MM.1S (cell line): ENCODE data around the gene KLHL42.

Source experiments
- DNase-seq: peaks from one replicate; pipeline ENCODE4 v3.0.0-alpha.2; 2015
- H2AFZ ChIP-seq: fragments of 300-600 bp; sonication (generic); 2 replicates; pipeline ENCODE4 v1.6.0; 2016; ENCODE audit warnings: antibody characterized with exemption, low read length
- H3F3A ChIP-seq: fragments of 300-600 bp; sonication (generic); 2 replicates; pipeline ENCODE4 v1.6.1; 2016; ENCODE audit warnings: mild to moderate bottlenecking, antibody characterized with exemption, low read length, moderate library complexity, mixed read lengths; ENCODE audit not compliant: insufficient read depth
- H3K27ac ChIP-seq: fragments of 300-600 bp; sonication (generic); 2 replicates; pipeline ENCODE4 v1.5.1; 2016; ENCODE audit warnings: mild to moderate bottlenecking, low read length
- H3K27me3 ChIP-seq: fragments of 300-600 bp; sonication (generic); replicated peaks from 2 replicates; pipeline ENCODE4 v1.6.0; 2016; ENCODE audit warnings: low read length; ENCODE audit not compliant: insufficient read depth
- H3K36me3 ChIP-seq: fragments of 300-600 bp; sonication (generic); replicated peaks from 2 replicates; pipeline ENCODE4 v1.6.1; 2016; ENCODE audit warnings: mild to moderate bottlenecking, low read length, mixed read lengths; ENCODE audit not compliant: insufficient read depth
- H3K4me1 ChIP-seq: fragments of 300-600 bp; sonication (generic); 2 replicates; pipeline ENCODE4 v1.6.1; 2016; ENCODE audit warnings: low read length, mixed read lengths
- H3K4me2 ChIP-seq: fragments of 300-600 bp; sonication (generic); 2 replicates; pipeline ENCODE4 v1.6.0; 2016; ENCODE audit warnings: low read depth, low read length
- H3K4me3 ChIP-seq: fragments of 300-600 bp; sonication (generic); 2 replicates; pipeline ENCODE4 v1.5.1; 2016; ENCODE audit warnings: low read length, mixed read lengths
- H3K79me2 ChIP-seq: fragments of 300-600 bp; sonication (generic); 2 replicates; pipeline ENCODE4 v1.6.1; 2016; ENCODE audit warnings: mixed run types, low read length, mixed read lengths
- H3K9ac ChIP-seq: fragments of 300-600 bp; sonication (generic); 2 replicates; pipeline ENCODE4 v1.6.1; 2016; ENCODE audit warnings: low read length, mixed read lengths
- H3K9me2 ChIP-seq: fragments of 300-600 bp; sonication (generic); replicated peaks from 2 replicates; pipeline ENCODE4 v1.6.1; 2016; ENCODE audit warnings: mild to moderate bottlenecking, low read length, mixed read lengths; ENCODE audit not compliant: insufficient read depth
- H3K9me3 ChIP-seq: fragments of 300-600 bp; sonication (generic); replicated peaks from 2 replicates; pipeline ENCODE4 v1.6.1; 2016; ENCODE audit warnings: mild to moderate bottlenecking, low read length, mixed read lengths; ENCODE audit not compliant: insufficient read depth
- H4K20me1 ChIP-seq: fragments of 300-600 bp; sonication (generic); 2 replicates; pipeline ENCODE4 v1.6.1; 2016; ENCODE audit warnings: mild to moderate bottlenecking, low read length, moderate library complexity, mixed read lengths; ENCODE audit not compliant: insufficient read depth
- EZH2 ChIP-seq: fragments of 300-600 bp; sonication (generic); optimal IDR thresholded peaks from 2 replicates; pipeline ENCODE3; 2017; ENCODE audit warnings: low read depth, mild to moderate bottlenecking, antibody characterized with exemption, low read length, mixed read lengths
- EZH2phosphoT487 ChIP-seq: fragments of 300-600 bp; sonication (generic); IDR thresholded peaks from 2 replicates; pipeline ENCODE4 v1.6.1; 2018; ENCODE audit warnings: antibody characterized with exemption, low read length
- TF ChIP-seq, protein P1 (sequence below): fragments of 300-600 bp; sonication (generic); IDR thresholded peaks from 2 replicates; pipeline ENCODE4 v1.5.1; 2016; ENCODE audit warnings: antibody characterized with exemption, low read length, mixed read lengths

The KLHL42 gene

GRCh38 chr12:27785882-27786570 is 6.0 kb downstream of the KLHL42 start:
- no peak overlapping the region for H3K4me2 ChIP-seq
- DNase-seq, result no peak
- H3K9me3 ChIP-seq, result no peaks in the 10 kb centered on the region
- H3K9ac ChIP-seq, result no peak overlapping the region
- no peak overlapping the region for H2AFZ ChIP-seq
- H3K4me3 ChIP-seq, result no peak overlapping the region
- H3K27me3 ChIP-seq, result no peaks in the 10 kb centered on the region
- H3K36me3 ChIP-seq, result no peaks in the 10 kb centered on the region
- H3K27ac ChIP-seq, result no peak overlapping the region
- peaks cover 37% of the 10 kb centered on the region for H3K79me2 ChIP-seq
- H3K9me2 ChIP-seq, result no peaks in the 10 kb centered on the region
- no peak for TF ChIP-seq EZH2
- no peaks in the 10 kb centered on the region for H3F3A ChIP-seq
- peaks cover 3% of the 10 kb centered on the region for H3K4me1 ChIP-seq
- no peaks in the 10 kb centered on the region for H4K20me1 ChIP-seq

DNA sequence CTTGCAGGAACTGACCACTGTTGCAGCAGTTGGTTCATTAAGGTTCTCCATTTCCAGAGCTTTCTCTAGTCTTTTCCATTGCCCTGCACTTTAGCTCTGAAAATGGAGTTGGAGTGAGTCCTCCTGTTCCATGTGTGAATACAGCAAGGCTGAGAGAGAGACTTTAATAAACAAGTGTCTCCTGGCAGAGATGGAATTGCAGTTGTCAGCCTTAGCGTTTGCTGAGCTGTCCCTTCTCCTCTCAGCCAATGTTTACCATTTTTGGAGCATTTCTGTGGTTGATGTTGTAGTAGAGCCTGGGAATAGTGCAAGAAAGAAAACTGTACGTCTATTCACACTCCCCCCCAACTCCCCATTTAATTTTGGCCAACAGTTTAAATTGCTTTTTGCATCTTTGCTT is 7.5 kb downstream of the KLHL42 start:
- H3K36me3 ChIP-seq, result no peaks in the 10 kb centered on the region
- peaks cover 22% of the 10 kb centered on the region; the same call in 1 of the 2 replicates for H3K79me2 ChIP-seq
- no peak for DNase-seq
- no peak overlapping the region for H3K27ac ChIP-seq
- no peaks in the 10 kb centered on the region for H3K4me1 ChIP-seq
- H3K9me3 ChIP-seq, result no peaks in the 10 kb centered on the region
- no peaks in the 10 kb centered on the region for H3F3A ChIP-seq
- H4K20me1 ChIP-seq, result 0 out of 2 replicates have a peak, but pooled peaks cover 3% of the 10 kb centered on the region
- H3K4me2 ChIP-seq, result no peak overlapping the region
- TF ChIP-seq EZH2phosphoT487 (no peak), EZH2 (no peak)
- TF ChIP-seq, protein P1, sequence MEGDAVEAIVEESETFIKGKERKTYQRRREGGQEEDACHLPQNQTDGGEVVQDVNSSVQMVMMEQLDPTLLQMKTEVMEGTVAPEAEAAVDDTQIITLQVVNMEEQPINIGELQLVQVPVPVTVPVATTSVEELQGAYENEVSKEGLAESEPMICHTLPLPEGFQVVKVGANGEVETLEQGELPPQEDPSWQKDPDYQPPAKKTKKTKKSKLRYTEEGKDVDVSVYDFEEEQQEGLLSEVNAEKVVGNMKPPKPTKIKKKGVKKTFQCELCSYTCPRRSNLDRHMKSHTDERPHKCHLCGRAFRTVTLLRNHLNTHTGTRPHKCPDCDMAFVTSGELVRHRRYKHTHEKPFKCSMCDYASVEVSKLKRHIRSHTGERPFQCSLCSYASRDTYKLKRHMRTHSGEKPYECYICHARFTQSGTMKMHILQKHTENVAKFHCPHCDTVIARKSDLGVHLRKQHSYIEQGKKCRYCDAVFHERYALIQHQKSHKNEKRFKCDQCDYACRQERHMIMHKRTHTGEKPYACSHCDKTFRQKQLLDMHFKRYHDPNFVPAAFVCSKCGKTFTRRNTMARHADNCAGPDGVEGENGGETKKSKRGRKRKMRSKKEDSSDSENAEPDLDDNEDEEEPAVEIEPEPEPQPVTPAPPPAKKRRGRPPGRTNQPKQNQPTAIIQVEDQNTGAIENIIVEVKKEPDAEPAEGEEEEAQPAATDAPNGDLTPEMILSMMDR, result no peak
- H3K9me2 ChIP-seq, result no peaks in the 10 kb centered on the region
- no peaks in the 10 kb centered on the region for H3K27me3 ChIP-seq
- H3K9ac ChIP-seq, result no peak overlapping the region
- no peak overlapping the region for H2AFZ ChIP-seq
- H3K4me3 ChIP-seq, result no peak overlapping the region

- H3K27ac ChIP-seq, result no peak overlapping the region
- H3K79me2 ChIP-seq, result peaks cover 16% of the 10 kb centered on the region; the same call in 1 of the 2 replicates
- no peak overlapping the region for H3K4me3 ChIP-seq
- no peaks in the 10 kb centered on the region for H3K27me3 ChIP-seq
- no peaks in the 10 kb centered on the region for H3K36me3 ChIP-seq
- H4K20me1 ChIP-seq, result 0 out of 2 replicates have a peak, but pooled peaks cover 3% of the 10 kb centered on the region
- no peaks in the 10 kb centered on the region for H3K4me1 ChIP-seq
- no peaks in the 10 kb centered on the region for H3K9me3 ChIP-seq
- no peaks in the 10 kb centered on the region for H3K9me2 ChIP-seq
- TF ChIP-seq, protein P1, result no peak
- TF ChIP-seq EZH2 (no peak), EZH2phosphoT487 (no peak)
- H3K9ac ChIP-seq, result no peak overlapping the region
- H3F3A ChIP-seq, result no peaks in the 10 kb centered on the region
- H2AFZ ChIP-seq, result no peak overlapping the region
- H3K4me2 ChIP-seq, result no peak overlapping the region
- no peak for DNase-seq
These were observed 10.1 kb downstream of the KLHL42 start for GRCh38 chr12:27790179-27790578.

DNA sequence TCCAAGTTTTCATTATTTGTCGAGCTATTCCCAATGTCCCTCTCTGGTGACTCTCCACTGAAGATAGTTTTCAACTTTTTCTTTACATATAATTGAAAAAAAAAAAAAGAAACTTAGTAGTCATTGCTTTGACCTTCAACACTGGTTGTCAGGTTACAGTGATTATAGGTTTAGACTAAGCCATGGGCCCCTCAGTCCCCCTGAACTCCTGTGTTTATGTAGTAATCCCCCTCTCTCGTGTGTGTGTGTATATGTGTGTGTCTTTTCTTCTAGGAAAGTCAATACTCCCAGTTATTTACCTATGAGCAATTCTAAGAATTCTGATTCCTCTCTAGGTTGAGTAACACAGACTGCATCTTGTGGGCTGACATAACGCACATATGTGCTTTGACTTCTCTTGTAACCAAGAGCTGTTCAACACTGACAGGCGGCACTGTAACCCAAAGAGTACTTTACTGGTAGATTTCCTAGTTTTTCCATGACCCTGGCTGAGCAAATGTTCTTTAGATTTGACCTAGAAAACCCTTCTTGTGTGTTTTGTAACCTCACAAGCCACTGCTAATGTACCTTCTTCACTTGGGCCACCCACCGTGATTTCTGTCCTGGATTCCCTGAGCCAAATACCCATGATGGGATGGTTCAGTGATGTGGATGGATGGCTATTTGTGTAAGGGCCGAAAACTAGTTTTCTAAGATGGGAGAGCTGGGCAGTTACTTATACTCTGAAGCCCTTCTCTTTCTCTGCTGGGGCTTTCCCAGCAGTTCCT is 15.0 kb downstream of the KLHL42 start:
- H3F3A ChIP-seq, result no peaks in the 10 kb centered on the region
- H4K20me1 ChIP-seq, result 0 out of 2 replicates have a peak, but pooled peaks cover 3% of the 10 kb centered on the region
- peaks cover 4% of the 10 kb centered on the region; the same call in 1 of the 2 replicates for H3K36me3 ChIP-seq
- no peaks in the 10 kb centered on the region for H3K9me3 ChIP-seq
- H3K4me2 ChIP-seq, result no peak overlapping the region
- DNase-seq, result no peak
- no peak overlapping the region for H3K4me3 ChIP-seq
- TF ChIP-seq EZH2 (no peak), EZH2phosphoT487 (no peak)
- TF ChIP-seq, protein P1, result no peak
- H3K27ac ChIP-seq, result no peak overlapping the region
- no peak overlapping the region for H2AFZ ChIP-seq
- no peaks in the 10 kb centered on the region for H3K4me1 ChIP-seq
- H3K9ac ChIP-seq, result no peak overlapping the region
- H3K79me2 ChIP-seq, result peaks cover 3% of the 10 kb centered on the region; the same call in 1 of the 2 replicates
- H3K9me2 ChIP-seq, result no peaks in the 10 kb centered on the region
- no peaks in the 10 kb centered on the region for H3K27me3 ChIP-seq
